Hypothalamus (tissue), 51 donors: ENCODE data around the gene LCP1.

Source experiments
- DNase-seq, 51 donors: peaks; one replicate each; lab custom pipeline; 2025; lab: John Stamatoyannopoulos, UW

LCP1 gene

GRCh38 chr13:46132109-46132508, 49.9 kb downstream of the LCP1 start:
- no peak for DNase-seq

- no peak for DNase-seq
Observed at GRCh38 chr13:46131705-46132104, 50.3 kb downstream of the LCP1 start.

GRCh38 chr13:46129955-46130618, 51.9 kb downstream of the LCP1 start:
- no peak for DNase-seq

- DNase-seq = no peak
Observed at GRCh38 chr13:46129124-46129523, 52.9 kb downstream of the LCP1 start.

GRCh38 chr13:46127358-46128023, 54.5 kb downstream of the LCP1 start:
- no peak for DNase-seq

GRCh38 chr13:46126552-46127357, 55.2 kb downstream of the LCP1 start:
- DNase-seq = peak in 42 of 51 donors; percentile 11 to 87 (median 62)

GRCh38 chr13:46126056-46126455, 55.9 kb downstream of the LCP1 start:
- no peak for DNase-seq

- DNase-seq = no peak
Observed at GRCh38 chr13:46124967-46125933, 56.7 kb downstream of the LCP1 start.

- DNase-seq = peak in 2 of 51 donors; percentile 10 to 14
Observed at GRCh38 chr13:46124531-46124966, 57.4 kb downstream of the LCP1 start.

- no peak for DNase-seq
Observed at GRCh38 chr13:46122304-46122703, 59.7 kb downstream of the LCP1 start.

GRCh38 chr13:46121597-46122163, 60.3 kb downstream of the LCP1 start:
- DNase-seq = peak in 1 of 51 donors; percentile 13

- DNase-seq = no peak
Observed at GRCh38 chr13:46121033-46121432, 60.9 kb downstream of the LCP1 start.

GRCh38 chr13:46119883-46120614, 61.9 kb downstream of the LCP1 start:
- peak in 1 of 51 donors; percentile 19 for DNase-seq

GRCh38 chr13:46116653-46117502, 65.1 kb downstream of the LCP1 start:
- no peak for DNase-seq

- DNase-seq = no peak
Observed at GRCh38 chr13:46114613-46115012, 67.4 kb downstream of the LCP1 start.

- no peak for DNase-seq
Observed at GRCh38 chr13:46113596-46113995, 68.4 kb downstream of the LCP1 start.

- DNase-seq = no peak
Observed at GRCh38 chr13:46111151-46111550, 70.8 kb downstream of the LCP1 start.

- no peak for DNase-seq
Observed at GRCh38 chr13:46109451-46109850, 72.5 kb downstream of the LCP1 start.
